Measurements from ENCODE around the gene VDAC1. TPM values are rescaled to one million over a fixed set of nuclear protein-coding genes. Genes with fewer than 3 reads are reported as not detected.

The VDAC1 gene
- total RNA-seq, 2 experiments from 2014 or later = 216 to 218 TPM

- Mint-ChIP-seq H3K36me3 (ENCODE audit: low read depth) (peaks cover 19% of the 10 kb centered on the region), H3K4me3 (no peak overlapping the region), H3K4me1 (peaks cover 8% of the 10 kb centered on the region), H3K9me3 (no peaks in the 10 kb centered on the region), H3K27ac (no peak overlapping the region), H3K27me3 (no peaks in the 10 kb centered on the region)
- ChIA-PET POLR2A (no interaction called here), CTCF (interaction anchor here (1.1 kb wide), 1 partner anchor 86 kb away, joined by 3 read pairs; no protein-coding TSS in a partner anchor)
- DNase-seq = no peak
Measured at GRCh38 chr5:133953568-133954145, 51.1 kb downstream of the VDAC1 start.

GRCh38 chr5:133952729-133953567 is 51.8 kb downstream of the VDAC1 start:
- DNase-seq = no peak
- POLR2A ChIA-PET = no interaction called here
- H3K36me3 Mint-ChIP-seq (ENCODE audit: low read depth) = peaks cover 19% of the 10 kb centered on the region
- no peaks in the 10 kb centered on the region for H3K9me3 Mint-ChIP-seq
- no peak overlapping the region for H3K27ac Mint-ChIP-seq
- H3K4me3 Mint-ChIP-seq = no peak overlapping the region
- H3K27me3 Mint-ChIP-seq = no peaks in the 10 kb centered on the region
- CTCF ChIA-PET = interaction anchor here (0.7 kb wide), 1 partner anchor 19 kb away, joined by 3 read pairs; no protein-coding TSS in a partner anchor
- peaks cover 7% of the 10 kb centered on the region for H3K4me1 Mint-ChIP-seq

- no peaks in the 10 kb centered on the region for H3K27me3 Mint-ChIP-seq
- CTCF ChIA-PET = interaction anchor here (1.6 kb wide), 1 partner anchor 150 kb away, joined by 4 read pairs; no protein-coding TSS in a partner anchor
- no peak overlapping the region for H3K4me3 Mint-ChIP-seq
- POLR2A ChIA-PET = no interaction called here
- H3K36me3 Mint-ChIP-seq (ENCODE audit: low read depth) = peaks cover 9% of the 10 kb centered on the region
- H3K4me1 Mint-ChIP-seq = no peaks in the 10 kb centered on the region
- H3K9me3 Mint-ChIP-seq = no peaks in the 10 kb centered on the region
- H3K27ac Mint-ChIP-seq = no peak overlapping the region
- no peak for DNase-seq
Measured at GRCh38 chr5:133950821-133951612, 53.8 kb downstream of the VDAC1 start.

- Mint-ChIP-seq H3K27me3 (no peaks in the 10 kb centered on the region), H3K9me3 (no peaks in the 10 kb centered on the region), H3K4me3 (no peak overlapping the region), H3K4me1 (no peaks in the 10 kb centered on the region), H3K27ac (no peak overlapping the region), H3K36me3 (ENCODE audit: low read depth) (no peaks in the 10 kb centered on the region)
- DNase-seq = no peak
- POLR2A ChIA-PET = no interaction called here
- CTCF ChIA-PET = no interaction called here
Measured at GRCh38 chr5:133948721-133949120, 56.1 kb downstream of the VDAC1 start.

GRCh38 chr5:133947431-133947841 is 57.3 kb downstream of the VDAC1 start:
- CTCF ChIA-PET = no interaction called here
- DNase-seq = no peak
- Mint-ChIP-seq H3K27ac (no peak overlapping the region), H3K4me1 (no peaks in the 10 kb centered on the region), H3K27me3 (no peaks in the 10 kb centered on the region), H3K4me3 (no peak overlapping the region), H3K36me3 (ENCODE audit: low read depth) (no peaks in the 10 kb centered on the region), H3K9me3 (no peaks in the 10 kb centered on the region)
- POLR2A ChIA-PET = no interaction called here

GRCh38 chr5:133945568-133945967 is 59.2 kb downstream of the VDAC1 start:
- ChIA-PET CTCF (interaction anchor here (1.2 to 1.5 kb wide), 3 partner anchors 78 to 522 kb away, joined by 3 to 5 read pairs (median 4); no protein-coding TSS in a partner anchor), POLR2A (no interaction called here)
- Mint-ChIP-seq H3K9me3 (no peaks in the 10 kb centered on the region), H3K27ac (no peak overlapping the region), H3K27me3 (no peaks in the 10 kb centered on the region), H3K36me3 (ENCODE audit: low read depth) (no peaks in the 10 kb centered on the region), H3K4me3 (no peak overlapping the region), H3K4me1 (no peaks in the 10 kb centered on the region)
- no peak for DNase-seq

- POLR2A ChIA-PET = no interaction called here
- CTCF ChIA-PET = interaction anchor here (1.2 to 1.5 kb wide), 3 partner anchors 77 to 521 kb away, joined by 3 to 5 read pairs (median 4); no protein-coding TSS in a partner anchor
- peak; percentile 34 for DNase-seq
Measured at GRCh38 chr5:133944263-133945185, 60.3 kb downstream of the VDAC1 start.

GRCh38 chr5:133943475-133943817 is 61.3 kb downstream of the VDAC1 start:
- Mint-ChIP-seq H3K4me1 (peaks cover 6% of the 10 kb centered on the region), H3K9me3 (no peaks in the 10 kb centered on the region), H3K4me3 (no peak overlapping the region), H3K27ac (no peak overlapping the region), H3K36me3 (ENCODE audit: low read depth) (no peaks in the 10 kb centered on the region), H3K27me3 (no peaks in the 10 kb centered on the region)
- POLR2A ChIA-PET = no interaction called here
- no peak for DNase-seq
- CTCF ChIA-PET = no interaction called here

More at GRCh38 chr5:133944263-133945185, 60.3 kb downstream of the VDAC1 start:
- H3K27me3 Mint-ChIP-seq = no peaks in the 10 kb centered on the region
- no peaks in the 10 kb centered on the region for H3K36me3 Mint-ChIP-seq (ENCODE audit: low read depth)
- H3K9me3 Mint-ChIP-seq = no peaks in the 10 kb centered on the region
- H3K27ac Mint-ChIP-seq = no peak overlapping the region
- H3K4me1 Mint-ChIP-seq = peaks cover 3% of the 10 kb centered on the region
- H3K4me3 Mint-ChIP-seq = no peak overlapping the region

- Mint-ChIP-seq H3K4me3 (no peak overlapping the region), H3K27ac (no peak overlapping the region), H3K36me3 (ENCODE audit: low read depth) (no peaks in the 10 kb centered on the region), H3K4me1 (peaks cover 6% of the 10 kb centered on the region), H3K9me3 (no peaks in the 10 kb centered on the region), H3K27me3 (no peaks in the 10 kb centered on the region)
- CTCF ChIA-PET = no interaction called here
- no peak for DNase-seq
- POLR2A ChIA-PET = no interaction called here
Measured at GRCh38 chr5:133942614-133943474, 61.9 kb downstream of the VDAC1 start.

GRCh38 chr5:133941456-133942196 is 63.1 kb downstream of the VDAC1 start:
- no peaks in the 10 kb centered on the region for H3K36me3 Mint-ChIP-seq (ENCODE audit: low read depth)
- CTCF ChIA-PET = no interaction called here
- H3K27me3 Mint-ChIP-seq = no peaks in the 10 kb centered on the region
- H3K9me3 Mint-ChIP-seq = peaks cover 2% of the 10 kb centered on the region
- H3K4me1 Mint-ChIP-seq = peaks cover 6% of the 10 kb centered on the region
- POLR2A ChIA-PET = no interaction called here
- DNase-seq = no peak
- no peak overlapping the region for H3K4me3 Mint-ChIP-seq
- H3K27ac Mint-ChIP-seq = no peak overlapping the region

- ChIA-PET CTCF (no interaction called here), POLR2A (no interaction called here)
- no peaks in the 10 kb centered on the region for H3K27me3 Mint-ChIP-seq
- no peak overlapping the region for H3K4me3 Mint-ChIP-seq
- peaks cover 4% of the 10 kb centered on the region for H3K9me3 Mint-ChIP-seq
- H3K27ac Mint-ChIP-seq = no peak overlapping the region
- peaks cover 6% of the 10 kb centered on the region for H3K4me1 Mint-ChIP-seq
- no peaks in the 10 kb centered on the region for H3K36me3 Mint-ChIP-seq (ENCODE audit: low read depth)
- no peak for DNase-seq
Measured at GRCh38 chr5:133939668-133940067, 65.1 kb downstream of the VDAC1 start.

All from activated CD4-positive, alpha-beta memory T cell treated with anti-CD3 and anti-CD28 coated beads, Interleukin-2, amount 10 ng/mL, durations not matched to agents 7 days and 5 days (primary cell).